K562 (cell line): ENCODE measurements around the gene PEX6. TPM values are rescaled to one million over a fixed set of nuclear protein-coding genes. Genes with fewer than 3 reads are reported as not detected.

ENCODE experiments used
- ADNP ChIP-seq: fragments of 200-800 bp; sonication (Bioruptor generic); IDR thresholded peaks from 2 replicates; pipeline ENCODE4 v1.6.1; 2016; ENCODE audit warnings: missing genetic modification characterization, missing compliant biosample characterization
- AFF4 ChIP-seq: sonication (generic); formaldehyde crosslinking; IDR thresholded peaks from 2 replicates; pipeline ENCODE4 v1.8.0; 2023; ENCODE audit warnings: mild to moderate bottlenecking, missing genetic modification reagents
- ARNT ChIP-seq, 2 experiments: fragments of 450-650 bp; IDR thresholded peaks; 2 replicates each; pipeline ENCODE4 v1.6.1; 2016; ENCODE audit warnings: mild to moderate bottlenecking in 1 of 2
- CBX2 ChIP-seq: fragments of 200-600 bp; sonication (generic); IDR thresholded peaks from one replicate; pipeline ENCODE4 v1.6.1; 2012; ENCODE audit warnings: mild to moderate bottlenecking, low read length, inconsistent platforms; ENCODE audit not compliant: insufficient read depth, poor library complexity, severe bottlenecking
- CREM ChIP-seq: IDR thresholded peaks from 2 replicates; pipeline ENCODE4 v1.6.1; 2014; ENCODE audit warnings: antibody characterized with exemption, low read depth
- GATAD2A ChIP-seq: fragments of 450-650 bp; IDR thresholded peaks from 2 replicates; pipeline ENCODE4 v1.6.1; 2017
- NONO ChIP-seq, 2 experiments: fragments of 200-400 bp in 1 of 2; fragments of 450-650 bp in 1 of 2; formaldehyde crosslinking in 1 of 2; IDR thresholded peaks; 2 replicates each; pipeline ENCODE4 v1.6.1; 2017; ENCODE audit warnings: low read depth in 2 of 2, mild to moderate bottlenecking in 2 of 2, moderate library complexity in 2 of 2, low read length in 1 of 2
- NR0B1 ChIP-seq: fragments of 450-650 bp; IDR thresholded peaks from one replicate; pipeline ENCODE4 v1.6.1; 2018; ENCODE audit warnings: mild to moderate bottlenecking, moderate library complexity; ENCODE audit not compliant: partially characterized antibody
- OTX1 ChIP-seq: fragments of 450-650 bp; formaldehyde crosslinking; IDR thresholded peaks from 2 replicates; pipeline ENCODE4 v1.4.0; 2022; ENCODE audit warnings: mild to moderate bottlenecking
- PBX2 ChIP-seq, 2 experiments: IDR thresholded peaks in 1 of 2; conservative IDR thresholded peaks in 1 of 2; 2 replicates each; pipeline ENCODE4 v1.6.1; 2016; ENCODE audit warnings: low read depth in 2 of 2, mild to moderate bottlenecking in 1 of 2, missing compliant biosample characterization in 1 of 2, missing genetic modification characterization in 1 of 2, moderate library complexity in 1 of 2
- RBM25 ChIP-seq: fragments of 200-400 bp; formaldehyde crosslinking; IDR thresholded peaks from 2 replicates; pipeline ENCODE4 v1.6.1; 2018; ENCODE audit warnings: low read length, low read depth, moderate library complexity; ENCODE audit not compliant: severe bottlenecking
- SAFB ChIP-seq: fragments of 200-400 bp; formaldehyde crosslinking; IDR thresholded peaks from 2 replicates; pipeline ENCODE4 v1.6.1; 2017; ENCODE audit warnings: low read depth, low read length, borderline replicate concordance
- XRCC3 ChIP-seq: fragments of 450-650 bp; IDR thresholded peaks from 2 replicates; pipeline ENCODE4 v1.6.1; 2017; ENCODE audit warnings: mild to moderate bottlenecking, moderate library complexity
- ZBTB34 ChIP-seq: fragments of 250-450 bp; sonication (Bioruptor Pico); IDR thresholded peaks from 2 replicates; pipeline ENCODE4 v1.8.0; 2021; ENCODE audit warnings: mild to moderate bottlenecking, moderate library complexity
- ZNF134 ChIP-seq: fragments of 250-450 bp; sonication (Bioruptor Pico); conservative IDR thresholded peaks from 2 replicates; pipeline ENCODE4 v1.4.0; 2020
- polyA plus RNA-seq, 8 experiments: library from polyadenylated mRNA; depleted of rRNA in 4 of 8; stranded (reverse) in 5 of 8; unstranded in 3 of 8; fragments of >200 nt; fragmentation: Nextera tagmentation in 2 of 8; fragmentation: Illumina TruSeq in 1 of 8; extraction: Ambion mirVana in 2 of 8; extraction: Trizol in 1 of 8; gene quantifications; 2 replicates each; pipeline versions ENCODE4 v1.2.1 to v1.2.3, GENCODE V29; 2011 to 2014; ENCODE audit warnings: inconsistent platforms in 1 of 8, missing spikeins in 1 of 8
- total RNA-seq, 7 experiments: library from RNA; depleted of rRNA in 6 of 7; stranded (reverse); fragments of >200 nt in 6 of 7; fragmentation: Illumina TruSeq in 2 of 7; extraction: Trizol in 2 of 7; gene quantifications; 2 replicates each; pipeline versions ENCODE4 v1.2.1 to v1.2.3, GENCODE V29; 2011 to 2021; ENCODE audit warnings: low replicate concordance in 1 of 7

PEX6 gene
- total and polyA plus RNA-seq, 9 of the 15 experiments (the other 6 are each of a cell fraction or from before 2014, with no cell fraction given): 0.17 to 20.8 (median 6.9) TPM

GRCh38 chr6:43021270-43022047 lies 42.5 kb upstream of the PEX6 start, which contains the start of gene RRP36 (continued):
- TF ChIP-seq PBX2 (CRISPR knock-in tag; IDR thresholded peaks at IDR 0.05; ENCODE audit: low read depth) (no peak), PBX2 (tag; conservative IDR thresholded peaks at IDR 0.05; ENCODE audit: low read depth) (0 out of 2 replicates have a peak, but pooled peaks have one; percentile 7), ZNF134 (CRISPR knock-in tag) (no peak), ARNT (IDR thresholded peaks at IDR 0.05) (0 out of 4 replicates have a peak, but pooled peaks have one; percentile 26 to 38), XRCC3 (no peak), NONO (IDR thresholded peaks at IDR 0.05; ENCODE audit: low read depth in 2 of 2, low read length in 1 of 2) (peak in 1 of 2 experiments; percentile 70; a peak in 1 of 4 replicates), GATAD2A (no peak), AFF4 (CRISPR knock-in tag) (no peak), ADNP (tag) (no peak), NR0B1 (no peak), SAFB (no peak), CBX2 (no peak), CREM (peak; percentile 86), ZBTB34 (CRISPR knock-in tag) (no peak), OTX1 (no peak), RBM25 (no peak)
